AG04450 (cell line): ENCODE results near the gene CLECL1. TPM values are rescaled to one million over a fixed set of nuclear protein-coding genes. Genes with fewer than 3 reads are reported as not detected.

Source experiments
- CTCF ChIA-PET: fragments of 300-600, 350-600 bp; formaldehyde crosslinking; extraction: SDS; loops from one replicate; lab custom pipeline; 2022; ENCODE audit warnings: antibody characterized with exemption, inconsistent platforms; lab: Charles Lee
- POLR2A ChIA-PET: fragments of 350-600 bp; formaldehyde crosslinking; extraction: SDS; loops from one replicate; lab custom pipeline; 2021; ENCODE audit warnings: antibody characterized with exemption, inconsistent platforms; lab: Yijun Ruan, JAX
- DNase-seq: peaks from one replicate; pipeline ENCODE4 v3.0.0-alpha.2; 2011; ENCODE audit warnings: low read depth, low spot score
- H3K27ac ChIP-seq: one replicate; pipeline ENCODE4 v1.5.1; 2012; ENCODE audit warnings: low read depth, low read length, control low read depth
- H3K27me3 ChIP-seq: one replicate; pipeline ENCODE4 v1.6.0; 2012; ENCODE audit warnings: low read length; ENCODE audit not compliant: control insufficient read depth, insufficient read depth
- H3K4me3 ChIP-seq: 2 replicates; pipeline ENCODE4 v1.5.1; 2011; ENCODE audit warnings: mild to moderate bottlenecking, low read depth, low read length, control low read depth
- H3K9me3 ChIP-seq: 2 replicates; pipeline ENCODE4 v1.5.1; 2012; ENCODE audit warnings: low read length; ENCODE audit not compliant: control insufficient read depth, insufficient read depth
- CTCF ChIP-seq: IDR thresholded peaks from 2 replicates; pipeline ENCODE4 v1.5.1; 2011; ENCODE audit warnings: low read depth, low read length, control low read depth, inconsistent platforms
- polyA plus RNA-seq: library from polyadenylated mRNA; depleted of rRNA; stranded (reverse); fragments of >200 nt; gene quantifications from 2 replicates; pipeline ENCODE4 v1.2.3, GENCODE V29; 2011

Gene CLECL1
- polyA plus RNA-seq, 1 experiment, result not detected

GRCh38 chr12:9730011-9730410 is 2.9 kb downstream of the CLECL1 start:
- H3K27ac ChIP-seq, result no peak overlapping the region
- H3K27me3 ChIP-seq, result no peaks in the 10 kb centered on the region
- ChIA-PET POLR2A (no interaction called here), CTCF (interaction anchor here (1.4 to 2.8 kb wide), 4 partner anchors 12 to 96 kb away, joined by 4 to 25 read pairs (median 4); no protein-coding TSS in a partner anchor)
- no peaks in the 10 kb centered on the region for H3K9me3 ChIP-seq
- no peak for TF ChIP-seq CTCF
- no peak for DNase-seq
- no peak overlapping the region for H3K4me3 ChIP-seq

- Histone ChIP-seq H3K9me3 (no peaks in the 10 kb centered on the region), H3K27me3 (no peaks in the 10 kb centered on the region), H3K4me3 (no peak overlapping the region), H3K27ac (no peak overlapping the region)
- DNase-seq, result no peak
- TF ChIP-seq CTCF, result no peak
- ChIA-PET POLR2A (interaction anchor here (0.6 kb wide), 1 partner anchor 921 kb away, joined by 4 read pairs; no protein-coding TSS in a partner anchor), CTCF (interaction anchor here (1.9 to 2.8 kb wide), 3 partner anchors 13 to 21 kb away, joined by 4 to 25 read pairs (median 5); no protein-coding TSS in a partner anchor)
Observed at GRCh38 chr12:9729082-9729481, 3.8 kb downstream of the CLECL1 start.

- no peaks in the 10 kb centered on the region for H3K27me3 ChIP-seq
- POLR2A ChIA-PET, result no interaction called here
- H3K27ac ChIP-seq, result no peak overlapping the region
- DNase-seq, result no peak
- CTCF ChIA-PET, result no interaction called here
- H3K9me3 ChIP-seq, result no peaks in the 10 kb centered on the region
- H3K4me3 ChIP-seq, result no peak overlapping the region
- TF ChIP-seq CTCF, result no peak
Observed at GRCh38 chr12:9727813-9728212, 5.1 kb downstream of the CLECL1 start.

- H3K27me3 ChIP-seq, result no peaks in the 10 kb centered on the region
Observed at GRCh38 chr12:9725213-9725870, 7.6 kb downstream of the CLECL1 start.

More at GRCh38 chr12:9725213-9725870, 7.6 kb downstream of the CLECL1 start:
- no peak for TF ChIP-seq CTCF
- no peak for DNase-seq
- Histone ChIP-seq H3K9me3 (no peaks in the 10 kb centered on the region), H3K4me3 (no peak overlapping the region), H3K27ac (no peak overlapping the region)
- CTCF ChIA-PET, result interaction anchor here (1.2 to 2.5 kb wide), 4 partner anchors 16 to 25 kb away, joined by 4 to 16 read pairs (median 10); no protein-coding TSS in a partner anchor
- POLR2A ChIA-PET, result no interaction called here
